H9 (cell line): Measurements from ENCODE around the gene UQCRHL. TPM values are rescaled to one million over a fixed set of nuclear protein-coding genes. Genes with fewer than 3 reads are reported as not detected.

Experiments used
- DNase-seq: peaks from one replicate; pipeline ENCODE4 v3.0.0-alpha.2; 2017
- H2AFZ ChIP-seq: one replicate; pipeline ENCODE4 v1.6.1; 2013; ENCODE audit warnings: mild to moderate bottlenecking, low read length, control low read depth, moderate library complexity
- H2AK5ac ChIP-seq: 2 replicates; pipeline ENCODE4 v1.6.1; 2013; ENCODE audit warnings: low read length, control low read depth, mixed read lengths; ENCODE audit not compliant: insufficient read length
- H2BK120ac ChIP-seq: one replicate; pipeline ENCODE4 v1.6.1; 2013; ENCODE audit warnings: low read depth, mild to moderate bottlenecking, low read length, control low read depth, inconsistent platforms; ENCODE audit not compliant: poor library complexity, severe bottlenecking
- H2BK12ac ChIP-seq: 2 replicates; pipeline ENCODE4 v1.6.1; 2013; ENCODE audit warnings: low read length, control low read depth, mixed read lengths, low read depth; ENCODE audit not compliant: insufficient read length
- H2BK15ac ChIP-seq: 2 replicates; pipeline ENCODE4 v1.6.1; 2013; ENCODE audit warnings: low read depth, low read length, control low read depth
- H2BK20ac ChIP-seq: one replicate; pipeline ENCODE4 v1.6.1; 2013; ENCODE audit warnings: low read depth, mild to moderate bottlenecking, low read length, control low read depth, inconsistent platforms; ENCODE audit not compliant: poor library complexity, severe bottlenecking
- H2BK5ac ChIP-seq: 2 replicates; pipeline ENCODE4 v1.6.1; 2013; ENCODE audit warnings: low read length, control low read depth, mixed read lengths; ENCODE audit not compliant: insufficient read length
- H3K14ac ChIP-seq: 2 replicates; pipeline ENCODE4 v1.6.1; 2013; ENCODE audit warnings: low read length, control low read depth; ENCODE audit not compliant: insufficient read depth
- H3K18ac ChIP-seq: 2 replicates; pipeline ENCODE4 v1.6.1; 2013; ENCODE audit warnings: low read depth, mild to moderate bottlenecking, mixed read lengths, low read length, control low read depth; ENCODE audit not compliant: insufficient read length
- H3K23ac ChIP-seq: 2 replicates; pipeline ENCODE4 v1.6.1; 2013; ENCODE audit warnings: low read length, control low read depth, mixed read lengths, low read depth; ENCODE audit not compliant: insufficient read length
- H3K23me2 ChIP-seq: 2 replicates; pipeline ENCODE4 v1.6.1; 2013; ENCODE audit warnings: low read depth, mild to moderate bottlenecking, mixed read lengths, low read length, control low read depth; ENCODE audit not compliant: insufficient read length, poor library complexity, severe bottlenecking
- H3K27ac ChIP-seq: 2 replicates; pipeline ENCODE4 v1.5.1; 2013; ENCODE audit warnings: low read length, control low read depth, mixed read lengths, low read depth; ENCODE audit not compliant: insufficient read length
- H3K27me3 ChIP-seq: 2 replicates; pipeline ENCODE4 v1.6.1; 2013; ENCODE audit warnings: low read length, control low read depth, inconsistent platforms; ENCODE audit not compliant: insufficient read depth
- H3K4ac ChIP-seq: 2 replicates; pipeline ENCODE4 v1.6.1; 2013; ENCODE audit warnings: low read depth, mild to moderate bottlenecking, control low read depth, inconsistent platforms, low read length, moderate library complexity
- H3K4me1 ChIP-seq: 2 replicates; pipeline ENCODE4 v1.6.1; 2013; ENCODE audit warnings: low read length, control low read depth, inconsistent platforms; ENCODE audit not compliant: insufficient read depth
- H3K4me2 ChIP-seq: 2 replicates; pipeline ENCODE4 v1.6.1; 2013; ENCODE audit warnings: low read length, control low read depth, mixed read lengths; ENCODE audit not compliant: insufficient read length, insufficient read depth
- H3K56ac ChIP-seq: 2 replicates; pipeline ENCODE4 v1.6.1; 2013; ENCODE audit warnings: low read depth, mild to moderate bottlenecking, mixed read lengths, low read length, control low read depth; ENCODE audit not compliant: insufficient read length
- H3K79me1 ChIP-seq: 2 replicates; pipeline ENCODE4 v1.6.1; 2013; ENCODE audit warnings: low read depth, mild to moderate bottlenecking, moderate library complexity, low read length, control low read depth, inconsistent platforms; ENCODE audit not compliant: insufficient read depth, poor library complexity, severe bottlenecking
- H3K79me2 ChIP-seq: 2 replicates; pipeline ENCODE4 v1.6.1; 2013; ENCODE audit warnings: low read length, control low read depth, inconsistent platforms; ENCODE audit not compliant: insufficient read depth
- H3K9ac ChIP-seq: 2 replicates; pipeline ENCODE4 v1.6.1; 2013; ENCODE audit warnings: low read length, control low read depth, mixed read lengths; ENCODE audit not compliant: insufficient read length; ENCODE audit errors: extremely low read depth
- H3K9me3 ChIP-seq: one replicate; pipeline ENCODE4 v1.6.1; 2013; ENCODE audit warnings: low read depth, low read length, inconsistent platforms; ENCODE audit not compliant: control insufficient read depth
- H3T11ph ChIP-seq: one replicate; pipeline ENCODE4 v1.6.1; 2013; ENCODE audit warnings: mild to moderate bottlenecking, low read length, control low read depth, inconsistent platforms
- H4K20me1 ChIP-seq: one replicate; pipeline ENCODE4 v1.6.1; 2013; ENCODE audit not compliant: control insufficient read depth, insufficient read length, insufficient read depth
- H4K5ac ChIP-seq: 2 replicates; pipeline ENCODE4 v1.6.1; 2013; ENCODE audit warnings: low read depth, mild to moderate bottlenecking, mixed read lengths, low read length, control low read depth; ENCODE audit not compliant: insufficient read length
- H4K8ac ChIP-seq: replicated peaks from 2 replicates; pipeline ENCODE4 v1.6.1; 2013; ENCODE audit warnings: low read length, control low read depth, mixed read lengths, low read depth; ENCODE audit not compliant: insufficient read length
- H4K91ac ChIP-seq: 2 replicates; pipeline ENCODE4 v1.6.1; 2013; ENCODE audit warnings: low read depth, mild to moderate bottlenecking, moderate library complexity, mixed read lengths, low read length, control low read depth; ENCODE audit not compliant: insufficient read length
- H3K27ac Mint-ChIP-seq, 3 experiments: 2 replicates in 2 of 3; 3 replicates in 1 of 3; pipeline ENCODE4 v1.8.0; 2020 to 2021; ENCODE audit warnings: mixed read lengths in 3 of 3, mild to moderate bottlenecking in 1 of 3, moderate library complexity in 1 of 3
- H3K27me3 Mint-ChIP-seq: 2 replicates; pipeline ENCODE4 v1.8.0; 2021; ENCODE audit warnings: low read depth, mild to moderate bottlenecking, moderate library complexity, mixed read lengths
- H3K36me3 Mint-ChIP-seq, 3 experiments: 2 replicates in 2 of 3; 3 replicates in 1 of 3; pipeline ENCODE4 v1.8.0; 2020 to 2021; ENCODE audit warnings: low read depth in 3 of 3, mixed read lengths in 3 of 3; ENCODE audit not compliant: insufficient read depth in 1 of 3
- H3K4me1 Mint-ChIP-seq, 2 experiments: 2 replicates each; pipeline ENCODE4 v1.8.0; 2020; ENCODE audit warnings: mixed read lengths in 2 of 2
- H3K4me3 Mint-ChIP-seq, 2 experiments: 2 replicates in 1 of 2; 3 replicates in 1 of 2; pipeline ENCODE4 v1.8.0; 2020 to 2021; ENCODE audit warnings: mild to moderate bottlenecking in 2 of 2, mixed read lengths in 2 of 2, moderate library complexity in 1 of 2
- H3K9me3 Mint-ChIP-seq, 2 experiments: 2 replicates in 1 of 2; 3 replicates in 1 of 2; pipeline ENCODE4 v1.8.0; 2020; ENCODE audit warnings: mild to moderate bottlenecking in 2 of 2, mixed read lengths in 2 of 2, moderate library complexity in 1 of 2
- CTCF ChIP-seq: fragments of 200-600 bp; sonication (generic); conservative IDR thresholded peaks from 3 replicates; pipeline ENCODE4 v1.8.0; 2021; ENCODE audit warnings: antibody characterized with exemption, mild to moderate bottlenecking
- WGBS: extraction: QIAGEN DNeasy Blood & Tissue Kit; methylation state at CpG from one replicate; pipeline ENCODE4 v1.1.7; 2013; ENCODE audit warnings: missing lambda C conversion rate, low lambda C conversion rate, mixed read lengths; ENCODE audit not compliant: insufficient read length; ENCODE audit errors: extremely low coverage; 5-methylcytosine and 5-hydroxymethylcytosine counted together
- total RNA-seq: library from RNA; stranded (reverse); gene quantifications from 2 replicates; pipeline ENCODE4 v1.2.1, GENCODE V29; 2021

UQCRHL gene
- total RNA-seq, 1 experiment from 2014 or later, result 2.0 TPM

- Histone ChIP-seq H3K4me2 (no peak overlapping the region), H3K14ac (no peak overlapping the region), H3K9me3 (no peaks in the 10 kb centered on the region), H2AFZ (no peak overlapping the region), H3K23ac (no peak overlapping the region), H3K27me3 (no peaks in the 10 kb centered on the region), H2BK12ac (no peak overlapping the region), H3K27ac (no peak overlapping the region), H2AK5ac (no peak overlapping the region), H3T11ph (no peak overlapping the region), H2BK5ac (no peak overlapping the region), H2BK15ac (no peak overlapping the region), H3K4me1 (peaks cover 3% of the 10 kb centered on the region; the same call in 1 of the 2 replicates), H3K18ac (no peak overlapping the region), H4K91ac (no peak overlapping the region), H4K8ac (no peak overlapping the region), H2BK20ac (no peak overlapping the region), H3K9ac (no peak overlapping the region), H3K79me2 (no peaks in the 10 kb centered on the region), H3K79me1 (no peaks in the 10 kb centered on the region), H3K4ac (no peak overlapping the region), H4K5ac (no peak overlapping the region), H3K56ac (no peak overlapping the region), H2BK120ac (no peak overlapping the region), H4K20me1 (no peaks in the 10 kb centered on the region), H3K23me2 (no peaks in the 10 kb centered on the region)
- Mint-ChIP-seq H3K9me3 (peaks cover 0 to 2% of the 10 kb centered on the region in 2 experiments; a peak in 2 of 5 replicates), H3K36me3 (peaks cover 4 to 5% (median 4%) of the 10 kb centered on the region in 3 experiments), H3K4me1 (peaks cover 22 to 25% of the 10 kb centered on the region in 2 experiments), H3K27me3 (no peaks in the 10 kb centered on the region), H3K4me3 (no peak overlapping the region), H3K27ac (no peak overlapping the region)
- TF ChIP-seq CTCF, result no peak
- no CpG with 5 or more reads among the region's 6 CpGs for WGBS
- DNase-seq, result no peak
These were observed 19.5 kb upstream of the UQCRHL start for GRCh38 chr1:15826810-15827507.
